ENCODE results near the gene ADGRB3. TPM values are rescaled to one million over a fixed set of nuclear protein-coding genes. Genes with fewer than 3 reads are reported as not detected.

ADGRB3 gene
- total RNA-seq, 1 donor from 2014 or later, result 1.5 TPM

GRCh38 chr6:68732423-68732822, 97.3 kb downstream of the ADGRB3 start:
- no peak overlapping the region for H2AFZ ChIP-seq (replicated peaks)
- no peak for TF ChIP-seq EZH2 (IDR thresholded peaks at IDR 0.05)
- TF ChIP-seq EZH2phosphoT487 (IDR thresholded peaks at IDR 0.05), result no peak
- TF ChIP-seq CTCF (IDR thresholded peaks at IDR 0.05), result no peak
- no peaks in the 10 kb centered on the region for H3K4me1 ChIP-seq
- no peaks in the 10 kb centered on the region for H4K20me1 ChIP-seq (ENCODE audit: low read depth)
- H3K9ac ChIP-seq, result no peak overlapping the region
- H3K4me3 Mint-ChIP-seq, result no peak overlapping the region
- no peaks in the 10 kb centered on the region for H3K9me3 Mint-ChIP-seq
- no peak for DNase-seq (ENCODE audit: low spot score)
- no peak overlapping the region for H3K4me3 ChIP-seq
- no peak overlapping the region for H3K27ac Mint-ChIP-seq
- H3K9me3 ChIP-seq (ENCODE audit: low read depth), result no peaks in the 10 kb centered on the region
- no peaks in the 10 kb centered on the region for H3K36me3 ChIP-seq
- H3K27me3 ChIP-seq, result no peaks in the 10 kb centered on the region
- H3K4me1 Mint-ChIP-seq, result peaks cover 3% of the 10 kb centered on the region
- no peaks in the 10 kb centered on the region for H3K79me2 ChIP-seq (ENCODE audit: low read depth)
- H3K27me3 Mint-ChIP-seq (ENCODE audit: insufficient read depth, low read depth), result no peaks in the 10 kb centered on the region
- no peaks in the 10 kb centered on the region for H3K36me3 Mint-ChIP-seq
- no peaks in the 10 kb centered on the region for H3F3A ChIP-seq (ENCODE audit: low read depth)
- H3K27ac ChIP-seq, result no peak overlapping the region
- no peak overlapping the region for H3K4me2 ChIP-seq

GRCh38 chr6:68735866-68736265, 100.8 kb downstream of the ADGRB3 start:
- no peak overlapping the region for H3K4me2 ChIP-seq
- no peak for DNase-seq (ENCODE audit: low spot score)
- no peak overlapping the region for H2AFZ ChIP-seq (replicated peaks)
- H3K79me2 ChIP-seq (ENCODE audit: low read depth), result no peaks in the 10 kb centered on the region
- no peak overlapping the region for H3K9ac ChIP-seq
- no peak overlapping the region for H3K27ac ChIP-seq
- Mint-ChIP-seq H3K27ac (no peak overlapping the region), H3K4me1 (peaks cover 3% of the 10 kb centered on the region), H3K36me3 (no peaks in the 10 kb centered on the region), H3K9me3 (no peaks in the 10 kb centered on the region), H3K4me3 (no peak overlapping the region), H3K27me3 (ENCODE audit: insufficient read depth, low read depth) (no peaks in the 10 kb centered on the region)
- no peaks in the 10 kb centered on the region for H3K4me1 ChIP-seq
- no peak overlapping the region for H3K4me3 ChIP-seq
- H4K20me1 ChIP-seq (ENCODE audit: low read depth), result no peaks in the 10 kb centered on the region
- no peaks in the 10 kb centered on the region for H3F3A ChIP-seq (ENCODE audit: low read depth)
- H3K36me3 ChIP-seq, result no peaks in the 10 kb centered on the region
- H3K9me3 ChIP-seq (ENCODE audit: low read depth), result no peaks in the 10 kb centered on the region
- TF ChIP-seq EZH2 (IDR thresholded peaks at IDR 0.05), result no peak
- TF ChIP-seq CTCF (IDR thresholded peaks at IDR 0.05), result no peak
- TF ChIP-seq EZH2phosphoT487 (IDR thresholded peaks at IDR 0.05), result no peak
- H3K27me3 ChIP-seq, result no peaks in the 10 kb centered on the region

GRCh38 chr6:68737061-68737460, 102.0 kb downstream of the ADGRB3 start:
- Histone ChIP-seq H3K27me3 (no peaks in the 10 kb centered on the region), H4K20me1 (ENCODE audit: low read depth) (no peaks in the 10 kb centered on the region), H3K4me1 (no peaks in the 10 kb centered on the region), H3K9me3 (ENCODE audit: low read depth) (no peaks in the 10 kb centered on the region), H3K4me2 (no peak overlapping the region), H3K36me3 (no peaks in the 10 kb centered on the region), H3K4me3 (no peak overlapping the region), H2AFZ (replicated peaks) (no peak overlapping the region), H3K9ac (no peak overlapping the region), H3K27ac (no peak overlapping the region), H3K79me2 (ENCODE audit: low read depth) (no peaks in the 10 kb centered on the region), H3F3A (ENCODE audit: low read depth) (no peaks in the 10 kb centered on the region)
- no peaks in the 10 kb centered on the region for H3K27me3 Mint-ChIP-seq (ENCODE audit: insufficient read depth, low read depth)
- TF ChIP-seq EZH2phosphoT487 (IDR thresholded peaks at IDR 0.05), result no peak
- TF ChIP-seq CTCF (IDR thresholded peaks at IDR 0.05), result no peak
- TF ChIP-seq EZH2 (IDR thresholded peaks at IDR 0.05), result no peak
- no peaks in the 10 kb centered on the region for H3K36me3 Mint-ChIP-seq
- H3K9me3 Mint-ChIP-seq, result no peaks in the 10 kb centered on the region
- H3K4me1 Mint-ChIP-seq, result peaks cover 3% of the 10 kb centered on the region
- no peak overlapping the region for H3K27ac Mint-ChIP-seq
- H3K4me3 Mint-ChIP-seq, result no peak overlapping the region
- DNase-seq (ENCODE audit: low spot score), result no peak

Data from neural progenitor cell (in vitro differentiated cells).